ENCODE data around the gene FBXW7.
A peak's percentile ranks its signal among the peaks of the same experiment; 100 is the strongest.

Gene FBXW7

GRCh38 chr4:152480326-152480725 lies 55.6 kb downstream of the FBXW7 start:
- no peak for TF ChIP-seq CTCF (IDR thresholded peaks at IDR 0.05; ENCODE audit: insufficient read depth, low read depth, low read length, missing control alignments)
- DNase-seq (ENCODE audit: low read depth) = no peak
- H3K4me3 ChIP-seq (ENCODE audit: low read length) = no peak overlapping the region

DNA sequence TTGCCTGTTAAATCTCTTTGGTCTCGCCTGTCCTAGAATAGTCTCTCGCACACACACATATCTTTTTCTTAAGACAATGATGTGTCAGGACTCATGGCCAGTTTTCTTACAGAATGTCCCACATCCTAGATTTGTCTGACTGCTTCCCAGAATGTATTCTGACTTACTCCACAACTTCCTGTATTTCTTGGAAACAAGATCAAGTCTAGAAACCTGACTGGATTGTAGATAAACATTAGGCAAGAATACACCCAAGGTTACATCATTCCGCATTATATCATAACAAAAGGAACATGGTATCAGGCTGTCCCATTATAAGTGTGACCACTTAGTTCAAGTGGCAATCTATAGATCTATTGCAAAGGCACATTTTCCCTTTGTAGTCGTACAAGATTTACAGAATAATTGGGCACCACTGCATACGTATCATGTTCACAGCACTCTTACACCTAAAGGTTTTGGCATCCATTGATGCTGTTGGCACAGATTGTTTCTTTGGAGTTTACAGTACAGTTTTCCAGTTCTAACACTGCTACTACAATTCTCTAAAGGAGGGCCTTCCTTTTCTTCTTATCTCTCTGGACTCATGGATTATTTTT lies 56.4 kb downstream of the FBXW7 start:
- no peak overlapping the region for H3K4me3 ChIP-seq (ENCODE audit: low read length)
- no peak for TF ChIP-seq CTCF (IDR thresholded peaks at IDR 0.05; ENCODE audit: insufficient read depth, low read depth, low read length, missing control alignments)
- peak; percentile 80 for DNase-seq (ENCODE audit: low read depth)

- TF ChIP-seq CTCF (IDR thresholded peaks at IDR 0.05; ENCODE audit: insufficient read depth, low read depth, low read length, missing control alignments) = no peak
- no peak for DNase-seq (ENCODE audit: low read depth)
- H3K4me3 ChIP-seq (ENCODE audit: low read length) = no peak overlapping the region
Measured at GRCh38 chr4:152478461-152479237, 57.2 kb downstream of the FBXW7 start.

GRCh38 chr4:152476796-152477195 lies 59.1 kb downstream of the FBXW7 start:
- no peak for TF ChIP-seq CTCF (IDR thresholded peaks at IDR 0.05; ENCODE audit: insufficient read depth, low read depth, low read length, missing control alignments)
- DNase-seq (ENCODE audit: low read depth) = no peak
- H3K4me3 ChIP-seq (ENCODE audit: low read length) = no peak overlapping the region

GRCh38 chr4:152471251-152471792 lies 64.6 kb downstream of the FBXW7 start:
- no peak for TF ChIP-seq CTCF (IDR thresholded peaks at IDR 0.05; ENCODE audit: insufficient read depth, low read depth, low read length, missing control alignments)
- no peak overlapping the region for H3K4me3 ChIP-seq (ENCODE audit: low read length)
- DNase-seq (ENCODE audit: low read depth) = no peak

GRCh38 chr4:152468408-152468807 lies 67.5 kb downstream of the FBXW7 start:
- no peak for DNase-seq (ENCODE audit: low read depth)
- TF ChIP-seq CTCF (IDR thresholded peaks at IDR 0.05; ENCODE audit: insufficient read depth, low read depth, low read length, missing control alignments) = no peak
- H3K4me3 ChIP-seq (ENCODE audit: low read length) = no peak overlapping the region

All from epithelial cell of esophagus (primary cell).